Measurements from ENCODE around the gene CYREN.
"Not testable (repeated sequence)": the region's sequence is repeated elsewhere in the genome, so short reads cannot be mapped to it uniquely, and the experiment has no call there.

The CYREN gene

GRCh38 chr7:135179321-135179925, 8.9 kb upstream of the CYREN start:
- DNase-seq (ENCODE audit: low read depth in 4 of 4, low spot score in 1 of 4), result no peak

DNA sequence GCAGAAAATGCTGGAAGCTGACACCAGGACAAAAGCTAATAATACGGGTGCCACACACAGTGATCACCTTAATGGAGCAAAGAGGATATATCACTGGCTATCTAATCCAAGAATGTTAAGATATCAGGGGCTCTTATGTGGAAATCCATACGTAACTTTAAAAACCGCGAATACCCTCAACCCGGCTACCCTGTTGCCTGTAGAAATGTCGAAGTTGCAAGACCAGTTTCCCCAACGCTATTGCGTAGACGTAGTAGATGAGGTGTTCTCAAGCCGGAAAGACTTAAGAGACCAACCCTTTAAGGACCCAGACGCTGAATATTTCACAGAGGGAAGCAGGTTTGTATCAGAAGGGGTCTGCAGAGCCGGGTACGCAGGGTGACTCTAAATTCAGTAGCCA, 7.9 kb upstream of the CYREN start:
- DNase-seq (ENCODE audit: low read depth in 4 of 4, low spot score in 1 of 4), result no peak

GRCh38 chr7:135177028-135177696, 6.7 kb upstream of the CYREN start:
- DNase-seq (ENCODE audit: low read depth in 4 of 4, low spot score in 1 of 4), result no peak

GRCh38 chr7:135175931-135176330, 5.4 kb upstream of the CYREN start:
- DNase-seq (ENCODE audit: low read depth in 4 of 4, low spot score in 1 of 4), result no peak

DNA sequence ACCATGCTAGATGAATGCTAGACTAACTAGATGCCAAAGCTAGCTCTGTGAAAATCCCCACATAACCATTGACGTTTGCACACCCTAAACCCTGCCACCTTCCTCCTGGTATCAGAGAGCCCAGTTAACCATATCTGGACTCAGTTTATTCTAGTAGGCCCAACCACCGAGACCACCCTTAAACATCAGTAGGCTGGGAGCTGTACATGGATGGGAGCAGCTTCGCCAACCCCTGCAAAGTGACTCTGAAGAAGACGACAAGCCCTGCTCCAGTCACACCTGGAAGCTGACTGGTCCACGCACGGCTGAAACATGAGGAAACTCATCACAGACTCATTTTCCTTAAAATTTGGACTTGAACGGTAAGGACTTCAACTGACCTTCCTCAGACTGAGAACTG, 4.4 kb upstream of the CYREN start:
- DNase-seq (ENCODE audit: low read depth in 4 of 4, low spot score in 1 of 4), result no peak

DNA sequence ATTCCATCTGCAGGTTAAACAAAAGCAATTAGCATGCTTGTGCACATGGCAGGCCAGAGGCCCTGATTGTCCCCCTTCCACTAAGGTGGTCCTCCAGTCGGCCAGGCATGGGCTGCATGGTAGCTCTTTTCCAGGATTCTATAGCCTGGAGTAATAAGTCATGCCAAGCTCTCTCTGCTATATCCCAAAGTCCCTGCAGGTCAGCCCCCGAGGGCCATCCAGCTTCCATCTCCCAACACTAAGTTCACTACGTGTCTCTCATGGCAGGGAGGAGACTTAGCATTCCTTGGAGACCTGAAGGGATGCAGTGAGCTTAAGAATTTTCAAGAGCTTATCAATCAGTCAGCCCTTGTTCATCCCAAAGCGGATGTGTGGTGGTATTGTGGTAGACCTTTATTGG, 3.4 kb upstream of the CYREN start:
- not testable (repeated sequence) for DNase-seq (ENCODE audit: low read depth in 4 of 4, low spot score in 1 of 4)

DNA sequence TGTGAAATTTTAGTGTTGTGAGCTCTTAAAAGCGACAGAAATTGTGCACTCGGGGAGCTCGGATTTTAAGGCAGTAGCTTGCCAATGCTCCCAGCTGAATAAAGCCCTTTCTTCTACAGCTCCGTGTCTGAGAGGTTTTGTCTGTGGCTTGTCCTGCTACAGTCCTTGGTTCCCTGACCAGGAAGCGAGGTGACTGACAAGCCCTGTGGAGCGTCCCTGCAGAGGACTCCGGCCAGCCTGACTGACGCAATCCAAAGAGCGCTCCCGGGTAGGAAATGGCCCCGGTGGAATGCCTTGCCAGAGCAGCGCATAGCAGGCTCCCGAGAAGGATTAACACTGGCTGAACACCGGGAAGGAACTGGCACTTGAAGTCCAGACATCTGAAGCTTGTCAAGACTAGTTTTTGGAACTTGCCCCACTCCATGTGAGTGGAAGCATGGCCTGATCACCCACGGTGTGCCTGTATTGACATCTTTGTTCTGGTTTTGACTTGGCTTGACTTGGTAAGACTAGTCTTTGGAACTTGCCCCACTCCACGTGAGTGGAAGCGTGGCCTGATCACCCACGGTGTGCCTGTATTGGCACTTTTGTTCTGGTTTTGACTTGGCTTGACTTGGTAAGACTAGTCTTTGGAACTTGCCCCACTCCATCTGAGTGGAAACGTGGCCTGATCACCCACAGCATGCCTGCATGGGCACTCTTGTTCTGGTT, 1.2 kb upstream of the CYREN start:
- DNase-seq (ENCODE audit: low read depth in 4 of 4, low spot score in 1 of 4), result not testable (repeated sequence)

- not testable (repeated sequence) for DNase-seq (ENCODE audit: low read depth in 4 of 4, low spot score in 1 of 4)
These were observed 533 bp upstream of the CYREN start for GRCh38 chr7:135170998-135171481.

GRCh38 chr7:135169964-135170273, 588 bp downstream of the CYREN start:
- DNase-seq (ENCODE audit: low read depth in 4 of 4, low spot score in 1 of 4), result no peak

DNA sequence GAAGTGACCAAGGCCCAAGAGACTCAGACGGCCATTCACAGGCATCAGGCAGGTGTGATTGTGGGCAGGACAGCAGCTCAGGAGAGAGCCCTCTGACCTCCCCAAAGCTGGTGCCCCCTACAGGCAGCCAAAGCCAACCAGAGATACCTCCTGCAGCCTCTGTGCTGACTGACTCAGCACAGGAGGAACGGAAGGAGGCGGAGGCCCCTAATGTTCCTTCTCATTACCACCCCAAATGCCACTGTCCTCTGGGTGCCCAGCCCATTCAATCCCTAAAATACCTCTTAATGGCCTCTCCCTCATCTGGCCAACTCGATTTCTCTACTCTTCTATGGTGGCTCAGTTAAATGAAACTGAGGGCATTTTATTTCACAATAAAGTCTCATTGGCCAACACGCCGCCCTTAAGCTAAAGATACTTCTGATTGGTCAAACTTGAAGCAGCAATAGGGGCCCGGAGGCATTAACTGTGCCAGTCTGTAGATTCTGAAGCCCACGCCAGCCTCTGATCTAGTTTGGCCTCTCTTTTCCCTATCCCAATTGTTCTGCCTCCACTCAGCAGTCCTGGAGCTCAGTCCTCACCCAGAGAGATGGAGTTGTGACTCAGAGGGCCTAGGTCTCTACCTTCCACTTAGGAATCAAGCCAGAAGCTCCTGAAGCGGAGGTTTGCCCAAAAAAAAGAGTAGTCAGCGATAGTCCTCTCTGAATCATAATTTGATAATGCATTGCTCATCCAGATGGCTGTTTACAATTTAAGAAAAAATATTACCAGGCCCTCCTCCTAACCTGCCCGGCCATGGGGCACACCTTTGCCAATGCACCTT, 1.2 kb downstream of the CYREN start:
- peak in 2 of 4 experiments; percentile 29 to 49 for DNase-seq (ENCODE audit: low read depth in 4 of 4, low spot score in 1 of 4)

DNA sequence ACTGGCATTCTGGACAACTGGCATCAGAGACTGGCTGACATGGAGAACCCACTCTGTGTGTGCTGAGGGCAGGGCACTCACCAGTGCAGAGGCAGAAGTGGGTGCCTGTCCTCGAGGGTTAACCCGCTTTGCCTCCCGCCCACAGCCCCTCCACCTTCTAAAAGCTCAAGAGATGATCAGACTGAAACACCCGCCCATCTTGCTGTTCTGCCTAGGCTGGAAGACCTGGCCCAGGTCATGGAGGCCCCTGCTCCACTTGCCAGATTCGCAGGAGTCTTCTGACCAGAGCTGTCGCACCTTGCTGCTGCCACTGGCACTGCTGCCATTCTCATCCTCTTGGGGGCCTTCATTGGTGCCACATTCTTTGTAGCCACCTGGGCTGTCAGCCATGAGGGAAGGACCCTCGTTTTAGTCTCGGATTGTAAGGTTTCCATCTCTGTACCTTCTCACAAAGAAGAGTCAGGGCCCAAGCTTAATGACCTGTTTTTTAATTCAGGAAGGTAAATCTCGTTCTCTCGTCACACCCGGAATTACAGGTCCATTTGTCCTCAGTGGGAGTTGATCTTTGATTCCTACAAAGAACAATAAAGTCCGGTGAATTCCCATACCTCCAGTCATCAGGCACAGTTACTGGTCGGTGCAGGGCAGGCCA, 1.9 kb downstream of the CYREN start:
- no peak for DNase-seq (ENCODE audit: low read depth in 4 of 4, low spot score in 1 of 4)

- no peak for DNase-seq (ENCODE audit: low read depth in 4 of 4, low spot score in 1 of 4)
These were observed 2.5 kb downstream of the CYREN start for GRCh38 chr7:135168001-135168400.

DNA sequence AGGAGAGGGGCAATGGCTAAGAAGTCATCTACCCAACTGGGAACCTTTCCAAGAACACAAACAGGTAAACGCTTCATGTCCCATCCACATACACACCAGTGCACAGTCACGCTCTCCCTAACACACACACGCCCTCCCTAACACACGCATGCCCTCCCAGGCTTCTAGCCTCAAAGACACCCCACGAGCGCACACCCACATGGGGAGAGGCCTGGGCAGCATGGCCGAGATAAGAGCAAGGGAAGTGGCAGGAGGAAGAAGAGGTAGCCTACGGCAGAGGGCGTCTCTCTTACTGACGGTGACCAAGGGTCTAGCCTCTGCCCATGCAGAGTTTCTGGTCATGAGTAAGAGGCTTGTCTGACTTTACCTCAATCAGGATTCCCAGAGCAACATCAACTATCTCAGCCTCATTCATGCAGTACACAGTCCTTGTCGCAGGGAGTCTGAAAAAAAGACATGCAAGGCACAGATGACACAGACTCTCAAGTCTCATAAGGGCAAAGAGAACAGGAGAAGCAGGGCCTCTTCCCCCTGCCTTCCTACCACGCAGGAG, 3.1 kb downstream of the CYREN start:
- no peak for DNase-seq (ENCODE audit: low read depth in 4 of 4, low spot score in 1 of 4)

- DNase-seq (ENCODE audit: low read depth in 4 of 4, low spot score in 1 of 4), result no peak
These were observed 4.0 kb downstream of the CYREN start for GRCh38 chr7:135166338-135166990.

DNA sequence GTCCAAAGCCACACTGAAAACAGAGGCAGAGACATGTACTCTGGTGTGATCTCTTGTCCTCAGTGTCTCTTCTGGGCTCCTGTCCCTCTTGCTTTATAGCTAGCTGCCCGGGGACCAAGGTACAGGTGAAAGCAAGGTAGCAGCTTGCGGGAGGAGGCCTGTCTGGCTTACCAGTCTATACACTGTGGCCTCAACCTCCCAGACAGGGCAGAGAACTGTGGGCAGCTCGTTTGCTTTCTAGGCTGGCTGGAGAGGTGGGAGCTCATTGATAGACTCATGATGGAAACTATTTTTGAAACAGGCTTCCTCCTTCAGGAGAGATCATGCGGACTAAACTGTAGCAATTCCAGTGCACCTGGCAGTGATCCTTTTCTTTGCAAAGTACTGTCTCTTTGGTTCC, 4.6 kb downstream of the CYREN start:
- no peak for DNase-seq (ENCODE audit: low read depth in 4 of 4, low spot score in 1 of 4)

DNA sequence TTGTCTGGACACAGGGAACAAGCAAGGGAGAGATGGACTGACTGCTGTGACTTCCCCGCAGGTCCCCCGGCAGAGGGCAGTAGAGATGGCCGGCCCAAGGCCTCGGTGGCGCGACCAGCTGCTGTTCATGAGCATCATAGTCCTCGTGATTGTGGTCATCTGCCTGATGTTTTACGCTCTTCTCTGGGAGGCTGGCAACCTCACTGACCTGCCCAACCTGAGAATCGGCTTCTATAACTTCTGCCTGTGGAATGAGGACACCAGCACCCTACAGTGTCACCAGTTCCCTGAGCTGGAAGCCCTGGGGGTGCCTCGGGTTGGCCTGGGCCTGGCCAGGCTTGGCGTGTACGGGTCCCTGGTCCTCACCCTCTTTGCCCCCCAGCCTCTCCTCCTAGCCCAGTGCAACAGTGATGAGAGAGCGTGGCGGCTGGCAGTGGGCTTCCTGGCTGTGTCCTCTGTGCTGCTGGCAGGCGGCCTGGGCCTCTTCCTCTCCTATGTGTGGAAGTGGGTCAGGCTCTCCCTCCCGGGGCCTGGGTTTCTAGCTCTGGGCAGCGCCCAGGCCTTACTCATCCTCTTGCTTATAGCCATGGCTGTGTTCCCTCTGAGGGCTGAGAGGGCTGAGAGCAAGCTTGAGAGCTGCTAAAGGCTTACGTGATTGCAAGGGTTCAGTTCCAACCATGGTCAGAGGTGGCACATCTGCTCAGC, 6.0 kb downstream of the CYREN start:
- no peak for DNase-seq (ENCODE audit: low read depth in 4 of 4, low spot score in 1 of 4)

- no peak for DNase-seq (ENCODE audit: low read depth in 4 of 4, low spot score in 1 of 4)
These were observed 8.0 kb downstream of the CYREN start for GRCh38 chr7:135162382-135163001.

- no peak for DNase-seq (ENCODE audit: low read depth in 4 of 4, low spot score in 1 of 4)
These were observed 8.8 kb downstream of the CYREN start for GRCh38 chr7:135161669-135162068.
